ENCODE data around the gene RINT1.
"Not testable (repeated sequence)": the region's sequence is repeated elsewhere in the genome, so short reads cannot be mapped to it uniquely, and the experiment has no call there.

RINT1 gene

DNA sequence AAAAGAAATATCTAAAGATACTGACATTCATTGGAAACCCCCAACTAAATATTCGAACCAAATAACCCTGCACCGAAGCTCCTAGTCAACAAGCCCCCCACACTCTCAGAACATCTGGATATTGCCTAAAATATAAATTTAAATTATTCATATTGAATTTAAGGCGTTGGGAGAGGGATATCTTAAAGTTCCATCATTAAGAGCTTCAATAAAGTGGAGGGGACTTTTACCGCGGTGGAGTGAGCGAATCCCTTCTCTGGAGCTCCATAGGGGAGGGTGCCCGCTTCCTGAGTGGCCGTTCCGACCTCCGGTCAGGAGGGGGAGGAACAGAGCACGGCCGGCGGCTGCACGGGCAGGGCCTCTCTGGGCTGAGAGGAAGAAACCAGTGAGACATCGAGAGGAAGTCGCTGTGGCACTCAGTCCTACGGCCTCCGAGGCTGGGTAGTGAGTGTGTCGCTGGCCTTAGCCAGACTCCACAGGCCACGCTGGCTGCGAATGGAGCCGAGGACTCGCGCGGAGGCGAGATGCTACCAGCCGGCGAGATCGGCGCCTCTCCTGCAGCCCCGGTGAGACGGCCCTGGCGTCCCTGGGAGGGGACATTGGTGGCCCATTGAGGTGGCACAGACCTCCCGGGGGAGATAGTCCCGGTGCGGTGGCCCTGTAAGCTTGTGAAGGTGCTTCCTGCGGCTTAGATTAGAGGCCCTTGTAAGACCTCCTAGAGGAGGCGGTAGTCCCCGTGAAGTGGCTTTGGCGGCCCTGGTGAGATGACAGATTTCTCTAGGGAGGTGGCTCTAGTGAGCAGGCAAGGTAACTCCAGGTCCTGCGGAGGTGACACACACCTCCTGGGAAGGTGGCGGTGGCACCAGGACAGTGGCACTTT, at the start of gene RINT1:
TSS of gene RINT1 (plus strand) at position 410 of the 880 bp plus-strand sequence. CDS start at position 525, 115 bp downstream.
- DNase-seq, result peak; percentile 30 to 95 (median 85)

DNA sequence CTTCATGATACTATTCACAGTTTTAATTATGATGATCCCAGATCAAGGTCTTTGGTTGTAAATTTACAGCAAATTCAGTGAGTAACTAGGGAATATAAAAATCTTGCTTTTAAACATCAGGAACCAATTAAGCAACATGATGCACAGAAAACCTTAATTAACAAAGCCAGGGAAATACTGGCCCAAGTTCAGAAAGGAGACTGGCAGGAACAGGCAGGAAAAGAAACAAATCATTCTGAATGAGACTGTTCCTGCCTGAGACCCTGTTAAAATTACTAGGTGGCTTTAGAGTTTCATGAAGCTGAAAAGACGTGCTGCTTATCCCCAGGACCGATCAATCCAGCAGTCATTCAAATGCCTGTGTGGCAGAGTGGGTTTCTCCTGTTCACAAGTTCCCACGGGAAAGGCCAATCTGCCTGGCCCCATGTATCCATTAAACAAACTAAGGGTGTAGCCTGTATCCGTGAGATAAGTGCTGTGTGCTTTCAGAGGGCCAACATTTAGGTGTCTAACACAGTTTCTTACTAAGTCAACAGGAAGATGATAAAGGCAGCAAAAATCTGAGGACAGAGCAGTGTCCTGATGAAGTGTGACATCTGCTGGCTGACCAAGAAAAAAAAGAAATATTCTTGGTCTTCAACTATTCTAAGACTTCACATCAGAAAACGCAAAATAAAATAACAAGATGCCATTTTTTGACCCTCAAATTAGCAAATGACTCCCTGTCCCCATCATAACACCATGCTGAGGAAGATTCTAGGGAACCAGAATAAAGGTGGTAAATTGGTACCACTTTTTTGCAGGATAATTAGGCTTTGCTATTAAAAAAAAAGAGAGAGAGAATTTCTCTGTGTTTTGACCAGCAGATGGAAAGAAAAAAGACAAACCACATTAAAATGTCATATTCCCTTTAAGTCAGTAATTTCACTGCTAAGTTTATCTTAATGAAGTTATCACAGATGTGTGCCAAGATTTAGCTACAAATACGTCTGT, 44.1 kb upstream of the RINT1 start:
- peak in 6 of 58 donors; percentile 4 to 25 (median 4) for DNase-seq

DNA sequence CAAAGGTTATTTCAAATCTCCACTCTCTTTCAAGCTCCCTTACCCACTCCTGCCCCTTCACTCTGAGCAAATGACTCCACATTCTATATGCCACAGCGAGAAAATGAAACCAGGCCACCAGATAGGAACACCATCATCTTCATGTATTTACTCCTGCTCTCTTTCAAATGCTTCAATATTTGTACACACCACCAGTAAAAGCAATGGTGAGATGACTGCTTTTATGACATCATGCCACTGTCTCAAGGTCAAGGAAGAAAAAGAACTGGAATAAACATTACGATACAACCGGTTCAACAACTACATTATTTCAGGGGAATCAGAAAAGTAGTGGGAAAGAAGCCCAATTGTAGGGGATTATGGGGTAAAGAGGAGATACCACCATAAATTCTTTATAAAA, 42.6 kb upstream of the RINT1 start:
- DNase-seq, result no peak

DNA sequence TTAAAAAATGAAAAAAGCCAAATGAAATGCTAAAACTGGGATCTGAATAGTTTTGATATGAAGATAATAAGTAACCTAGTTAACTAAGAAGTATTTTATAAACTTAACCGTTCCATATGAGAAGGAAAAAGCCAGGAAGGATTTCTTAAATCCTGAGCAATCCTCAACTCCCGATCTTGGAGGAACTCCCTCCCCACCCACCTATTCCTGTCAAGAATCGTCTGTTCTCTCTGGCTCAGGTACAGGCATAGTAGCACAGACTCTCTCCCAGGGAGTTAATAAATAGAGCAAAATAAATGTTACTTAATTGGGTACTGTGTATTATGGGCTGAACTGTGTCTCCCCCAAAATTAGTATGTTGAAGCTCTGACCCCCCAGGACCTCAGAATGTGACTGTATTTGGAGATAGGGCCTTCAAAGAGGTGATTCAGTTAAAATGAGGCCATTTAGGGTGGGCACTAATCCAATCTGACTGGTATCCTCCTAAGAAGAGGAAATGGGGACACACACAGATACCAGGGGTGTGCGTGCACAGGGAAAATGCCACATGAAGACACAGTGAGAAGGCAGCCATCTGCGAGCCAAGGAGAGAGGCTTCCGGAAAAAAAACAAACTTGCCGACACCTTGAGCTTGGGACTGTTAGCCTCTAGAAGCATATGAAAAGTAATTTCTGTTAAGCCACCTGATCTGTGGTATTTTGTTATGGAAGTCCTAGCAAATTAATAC, 38.6 kb upstream of the RINT1 start:
- peak in 2 of 58 donors; percentile 1 to 17 for DNase-seq

DNA sequence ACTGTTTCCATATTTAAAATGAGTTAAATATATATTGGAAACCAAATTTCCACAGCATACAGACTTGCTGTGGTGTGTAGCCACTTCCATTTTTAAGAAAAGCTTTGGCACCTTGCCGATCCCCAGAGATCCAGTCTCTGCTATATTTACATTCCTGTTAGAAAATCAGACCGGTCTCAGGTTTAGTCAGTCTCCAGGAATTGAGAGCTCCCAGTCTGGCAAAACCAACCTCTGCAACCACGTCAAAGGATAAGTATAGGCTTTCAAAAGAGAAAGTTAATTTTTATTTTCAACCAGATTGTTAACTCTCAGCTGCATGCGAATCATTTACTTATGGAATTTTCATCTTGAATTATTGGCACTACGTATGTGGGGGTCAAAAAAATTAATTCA, 38.1 kb upstream of the RINT1 start:
- no peak for DNase-seq

DNA sequence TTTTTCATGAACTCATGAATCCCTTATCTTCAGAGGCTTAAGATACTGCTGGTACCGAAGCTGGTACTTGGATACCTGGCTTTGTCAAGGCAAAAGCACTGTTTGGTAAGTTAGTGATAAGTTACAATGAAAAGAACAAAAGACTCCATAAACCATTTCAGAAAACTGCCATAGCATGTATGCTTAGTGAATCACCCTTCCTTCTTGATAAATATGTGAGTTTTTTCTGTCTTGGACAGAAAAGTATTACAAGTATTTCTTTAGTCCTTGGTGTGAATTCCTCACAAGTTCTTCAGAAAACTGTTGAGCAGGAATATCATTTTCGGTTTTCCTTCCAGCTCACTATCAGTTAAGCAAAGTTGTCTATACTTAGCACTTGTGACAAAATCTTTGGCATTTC, 35.5 kb upstream of the RINT1 start:
- DNase-seq, result no peak

DNA sequence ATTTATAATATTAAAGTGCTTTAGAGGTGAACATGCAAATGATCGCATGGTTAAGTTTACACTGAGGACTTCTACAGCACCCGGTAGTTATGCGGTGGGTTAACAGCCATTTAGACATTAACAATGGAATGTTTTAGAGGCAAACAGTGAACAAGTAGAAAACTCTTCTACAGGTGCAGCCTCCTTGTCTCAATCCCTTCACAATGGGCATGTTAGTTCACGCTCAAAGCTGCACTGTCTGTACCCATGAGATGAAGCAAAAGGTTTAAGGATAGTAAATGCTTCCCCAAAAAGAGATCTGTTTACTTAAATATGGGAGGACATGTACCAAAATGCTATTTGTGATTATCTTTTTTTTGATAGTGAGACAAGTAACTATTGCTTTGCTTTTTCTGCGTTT, 35.0 kb upstream of the RINT1 start:
- DNase-seq, result no peak

DNA sequence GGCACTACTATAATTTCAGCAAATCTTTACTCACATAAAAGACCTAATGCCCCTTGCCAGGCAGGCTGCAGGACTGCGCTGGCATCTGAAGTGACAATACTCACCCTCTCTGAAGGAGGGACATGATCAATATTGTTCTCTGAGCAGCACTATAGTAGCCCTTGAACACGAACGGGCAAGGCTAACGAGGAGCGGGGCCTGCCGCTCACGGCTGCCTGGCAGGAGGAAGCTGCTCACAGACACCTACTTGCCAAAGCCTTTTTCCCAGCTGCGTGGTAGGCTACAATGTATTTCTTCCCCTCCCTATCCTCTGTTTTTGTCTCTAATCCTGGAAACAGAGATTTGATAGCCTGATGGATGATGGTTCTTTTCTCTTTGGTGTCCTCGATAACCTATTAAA, 29.8 kb upstream of the RINT1 start:
- DNase-seq, result peak in 3 of 58 donors; percentile 4 to 22 (median 12)

DNA sequence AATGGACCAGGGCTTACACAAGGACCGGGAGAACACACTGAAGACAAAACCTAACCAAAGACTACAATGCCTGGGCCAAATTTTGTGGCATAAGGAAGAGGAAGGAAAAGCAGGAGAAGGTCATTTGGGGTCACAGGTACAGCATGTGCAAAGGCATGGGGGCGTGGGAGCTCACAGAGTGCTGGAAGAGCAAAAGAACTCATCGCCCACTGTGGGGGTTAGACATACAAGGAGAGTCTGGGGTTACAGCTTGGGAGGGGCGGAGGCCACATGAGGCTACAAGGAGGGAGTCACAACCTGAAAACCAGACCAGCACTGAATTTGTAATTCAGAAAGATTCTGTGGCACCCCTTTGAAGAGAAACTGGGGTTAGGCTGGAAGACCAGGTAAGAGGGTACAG, 19.6 kb upstream of the RINT1 start:
- DNase-seq, result no peak

DNA sequence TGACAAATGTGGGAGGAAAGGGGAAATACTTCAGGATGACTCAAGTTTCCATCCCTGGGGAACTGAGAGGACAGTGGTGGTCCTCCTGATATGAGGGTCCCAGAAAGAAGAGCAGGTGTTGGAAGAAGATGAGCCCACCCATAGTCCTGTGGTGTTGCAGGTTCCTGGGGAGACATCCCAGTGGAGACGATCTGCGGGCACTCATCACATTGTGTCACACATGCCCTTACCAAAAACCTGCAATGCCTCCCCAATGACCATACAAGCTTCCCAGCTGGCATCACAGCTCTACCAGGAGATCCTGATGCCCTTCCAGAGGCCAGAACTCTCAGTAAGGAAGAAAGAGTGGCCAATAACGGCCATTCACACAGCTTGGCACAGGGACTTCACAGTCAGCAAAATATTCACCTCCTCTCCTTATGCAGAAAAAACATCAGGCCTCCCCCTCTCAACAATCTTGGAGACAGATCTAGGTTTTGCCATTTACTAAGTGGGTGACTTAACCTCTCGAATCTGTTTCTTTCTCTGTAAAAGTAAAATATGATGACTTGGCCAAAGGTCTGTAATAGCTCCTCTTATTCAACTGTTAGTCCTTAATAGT, 19.0 kb upstream of the RINT1 start:
- DNase-seq, result no peak

DNA sequence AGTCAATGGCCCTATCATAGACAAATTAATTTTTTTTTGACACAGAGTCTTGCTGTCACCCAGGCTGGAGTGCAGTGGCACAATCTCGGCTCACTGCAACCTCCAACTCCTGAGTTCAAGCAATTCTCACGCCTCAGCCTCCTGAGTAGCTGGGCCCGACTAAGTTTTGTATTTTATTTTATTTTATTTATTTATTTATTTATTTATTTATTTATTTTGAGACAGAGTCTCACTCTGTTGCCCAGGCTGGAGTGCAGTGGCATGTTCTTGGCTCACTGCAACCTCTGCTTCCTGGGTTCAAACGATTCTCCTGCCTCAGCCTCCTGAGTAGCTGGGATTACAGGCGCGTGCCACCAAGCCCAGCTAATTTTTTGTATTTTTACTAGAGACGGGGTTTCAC, 16.4 kb upstream of the RINT1 start:
- DNase-seq, result not testable (repeated sequence)

DNA sequence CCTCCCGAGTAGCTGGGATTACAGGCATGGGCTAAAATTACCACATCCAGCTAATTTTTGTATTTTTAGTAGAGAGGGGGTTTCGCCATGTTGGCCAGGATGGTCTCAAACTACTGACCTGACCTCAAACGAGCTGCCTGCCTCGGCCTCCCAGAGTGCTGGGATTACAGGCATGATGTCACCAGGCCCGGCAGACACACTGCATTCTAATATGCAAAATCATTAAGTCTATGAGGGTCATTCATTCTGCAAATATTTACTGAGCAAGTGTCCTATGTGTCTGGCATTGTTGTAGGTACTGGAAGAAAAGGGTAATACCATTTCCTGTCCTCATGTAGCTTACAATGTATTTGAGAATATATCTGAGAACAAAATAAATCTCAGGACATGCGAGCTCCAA, 12.6 kb upstream of the RINT1 start:
- no peak for DNase-seq

DNA sequence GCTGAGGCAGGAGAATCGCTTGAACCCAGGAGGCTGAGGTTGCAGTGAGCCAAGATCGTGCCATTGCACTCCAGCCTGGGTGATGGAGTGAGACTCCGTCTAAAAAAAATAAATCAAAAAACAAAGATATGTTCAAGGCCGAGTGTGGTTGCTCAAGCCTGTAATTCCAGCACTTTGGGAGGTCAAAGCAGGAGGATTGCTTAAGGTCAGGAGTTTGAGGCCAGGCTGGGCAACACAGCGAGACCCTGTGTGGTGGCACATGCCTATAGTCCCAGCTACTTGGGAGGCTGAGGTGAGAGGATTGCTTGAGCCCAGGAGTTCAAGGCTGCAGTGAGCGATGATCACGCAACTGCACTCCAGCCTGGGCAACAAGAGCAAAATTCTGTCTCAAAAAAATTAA, 11.4 kb upstream of the RINT1 start:
- not testable (repeated sequence) for DNase-seq

DNA sequence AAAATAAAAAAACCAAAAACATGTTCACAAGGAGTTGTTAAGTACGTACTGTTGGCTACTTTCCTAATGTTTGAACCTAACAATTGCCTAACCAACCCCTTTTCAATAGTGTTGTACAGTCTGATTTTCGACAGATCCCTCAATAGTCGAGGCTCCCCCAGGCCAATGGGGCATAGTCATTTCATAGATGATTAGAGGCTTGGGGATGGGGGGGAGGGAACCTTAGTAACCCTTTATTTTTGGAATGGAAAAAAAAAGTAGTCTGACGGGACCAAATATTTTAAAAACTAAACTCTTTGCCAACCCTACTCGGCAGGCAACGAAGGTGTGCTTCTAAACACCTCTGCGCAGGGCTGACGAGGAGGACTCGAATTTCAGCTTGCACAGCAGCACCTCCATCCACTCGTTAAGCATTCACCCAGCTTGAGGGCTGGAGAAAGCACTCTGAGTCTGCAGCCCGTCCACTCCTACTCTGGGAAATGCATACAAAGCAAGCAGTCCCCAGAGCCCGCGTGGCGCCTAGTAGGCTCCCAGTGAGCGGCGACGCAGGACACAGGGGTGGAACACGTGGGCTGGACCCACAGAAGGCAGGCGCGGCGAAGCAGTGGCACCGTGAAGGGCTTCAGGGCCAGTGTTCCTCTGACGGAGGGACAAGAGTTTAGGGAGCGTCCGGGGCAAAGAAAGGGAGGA, 10.8 kb upstream of the RINT1 start:
- DNase-seq, result peak in 56 of 58 donors; percentile 1 to 71 (median 46)

DNA sequence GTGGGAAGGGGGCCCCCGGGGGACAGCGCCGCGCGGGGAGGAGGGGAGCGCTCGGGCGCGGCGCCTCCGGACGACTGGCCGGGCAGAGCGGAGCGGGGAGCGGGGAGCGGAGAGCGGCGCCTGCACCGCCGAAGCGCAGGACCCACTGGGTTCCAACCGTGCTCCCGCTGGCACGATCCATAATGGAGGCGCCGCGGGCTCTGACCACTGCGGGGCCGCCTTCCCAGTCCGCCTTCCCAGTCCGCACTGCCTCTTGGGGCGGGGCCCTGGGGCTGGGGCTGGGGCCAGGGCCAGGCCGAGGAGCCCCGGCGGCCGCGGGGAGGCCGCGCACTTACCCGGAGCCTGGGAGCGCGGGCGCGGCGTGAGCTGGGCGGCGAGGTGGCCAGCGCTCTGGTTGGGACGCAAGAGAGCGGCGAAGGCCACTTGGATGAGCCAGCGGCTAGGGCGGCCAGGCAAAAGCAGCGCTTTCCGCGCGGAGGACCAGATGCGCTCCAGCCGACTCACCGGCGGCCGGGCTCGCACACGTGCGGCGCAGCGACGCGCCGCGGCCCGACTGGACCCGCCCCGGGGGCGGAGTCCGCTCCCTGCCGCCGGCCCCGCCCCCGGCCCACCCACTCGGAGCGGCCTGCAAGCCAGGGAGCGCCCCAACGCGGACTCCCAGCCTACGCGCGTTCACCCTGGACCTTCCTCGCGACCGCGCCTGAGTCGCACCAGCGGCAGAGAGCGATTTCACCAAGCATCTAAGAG, 10.1 kb upstream of the RINT1 start, which contains the start of gene PUS7:
TSS of gene PUS7 (minus strand) at position 555 of the 747 bp plus-strand sequence. CDS start 13,759 bp downstream, outside the sequence.
- DNase-seq, result peak; percentile 19 to 91 (median 81)

DNA sequence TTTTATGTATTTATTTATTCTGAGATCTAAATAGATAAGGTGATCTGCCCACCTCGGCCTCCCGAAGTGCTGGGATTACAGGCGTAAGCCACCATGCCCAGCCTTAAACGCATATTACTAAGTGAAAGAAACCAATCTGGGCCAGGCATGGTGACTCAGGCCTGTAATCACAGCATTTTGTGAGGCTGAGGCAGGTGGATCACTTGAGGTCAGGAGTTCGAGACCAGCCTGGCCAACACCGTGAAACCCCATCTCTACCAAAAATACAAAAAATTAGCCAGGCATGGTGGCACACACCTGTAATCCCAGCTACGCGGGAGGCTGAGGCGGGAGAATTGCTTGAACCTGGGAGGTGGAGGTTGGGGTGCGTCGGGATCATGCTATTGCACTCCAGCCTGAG, 7.6 kb upstream of the RINT1 start:
- DNase-seq, result not testable (repeated sequence)

DNA sequence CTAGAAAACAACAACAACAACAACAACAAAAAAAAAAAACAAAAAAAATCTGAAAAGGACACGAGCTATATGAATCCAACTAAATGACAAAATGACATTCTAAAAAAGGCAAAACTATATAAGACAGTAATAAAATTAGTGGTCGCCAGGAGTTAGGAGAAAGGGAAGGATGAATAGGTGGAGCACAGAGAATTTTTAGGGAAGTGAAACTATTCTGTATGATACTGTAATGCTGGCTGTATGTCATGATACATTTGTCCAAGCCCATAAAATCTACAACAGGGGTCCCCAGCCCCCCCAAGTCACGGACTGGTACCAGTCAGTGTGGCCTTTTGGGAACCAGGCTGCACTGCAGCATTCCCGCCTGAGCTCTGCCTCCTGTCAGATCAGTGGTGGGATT, 7.2 kb upstream of the RINT1 start:
- DNase-seq, result no peak

DNA sequence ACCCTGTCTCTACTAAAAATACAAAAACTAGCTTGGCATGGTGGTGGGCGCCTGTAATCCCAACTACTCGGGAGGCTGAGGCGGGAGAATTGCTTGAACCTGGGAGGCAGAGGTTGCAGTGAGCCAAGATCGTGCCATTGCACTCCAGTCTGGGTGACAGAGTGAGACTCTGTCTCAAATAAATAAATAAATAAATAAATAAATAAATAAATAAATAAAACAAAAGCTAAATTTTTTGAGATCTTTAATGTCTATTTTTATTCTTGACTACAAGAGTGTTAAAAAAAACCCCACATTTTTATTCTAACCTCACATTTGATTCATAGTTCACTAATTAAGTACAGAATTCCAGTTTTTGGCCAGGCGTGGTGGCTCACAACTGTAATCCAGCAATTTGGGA, 4.3 kb upstream of the RINT1 start:
- not testable (repeated sequence) for DNase-seq

DNA sequence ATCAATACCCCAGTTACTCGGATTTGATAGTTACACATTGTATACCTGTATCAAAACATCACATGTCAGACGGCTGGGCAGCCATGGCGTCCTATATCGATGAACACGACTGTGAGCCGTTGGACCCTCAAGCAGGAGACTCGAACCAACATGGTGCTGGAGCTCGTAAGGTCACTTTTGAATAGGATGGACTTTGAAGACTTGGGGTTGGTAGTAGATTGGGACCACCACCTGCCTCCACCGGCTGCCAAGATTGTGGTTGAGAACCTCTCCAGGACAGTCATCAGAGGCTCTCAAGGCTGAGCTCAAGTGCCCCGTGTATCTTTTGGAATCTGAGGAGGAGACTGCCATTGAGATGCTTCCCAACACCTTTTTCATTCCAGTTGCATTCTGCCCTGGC, 1.9 kb upstream of the RINT1 start:
- no peak for DNase-seq

Data from anterior cingulate cortex (tissue), 58 donors.